ENCODE results near the gene SLC24A3.

DNA sequence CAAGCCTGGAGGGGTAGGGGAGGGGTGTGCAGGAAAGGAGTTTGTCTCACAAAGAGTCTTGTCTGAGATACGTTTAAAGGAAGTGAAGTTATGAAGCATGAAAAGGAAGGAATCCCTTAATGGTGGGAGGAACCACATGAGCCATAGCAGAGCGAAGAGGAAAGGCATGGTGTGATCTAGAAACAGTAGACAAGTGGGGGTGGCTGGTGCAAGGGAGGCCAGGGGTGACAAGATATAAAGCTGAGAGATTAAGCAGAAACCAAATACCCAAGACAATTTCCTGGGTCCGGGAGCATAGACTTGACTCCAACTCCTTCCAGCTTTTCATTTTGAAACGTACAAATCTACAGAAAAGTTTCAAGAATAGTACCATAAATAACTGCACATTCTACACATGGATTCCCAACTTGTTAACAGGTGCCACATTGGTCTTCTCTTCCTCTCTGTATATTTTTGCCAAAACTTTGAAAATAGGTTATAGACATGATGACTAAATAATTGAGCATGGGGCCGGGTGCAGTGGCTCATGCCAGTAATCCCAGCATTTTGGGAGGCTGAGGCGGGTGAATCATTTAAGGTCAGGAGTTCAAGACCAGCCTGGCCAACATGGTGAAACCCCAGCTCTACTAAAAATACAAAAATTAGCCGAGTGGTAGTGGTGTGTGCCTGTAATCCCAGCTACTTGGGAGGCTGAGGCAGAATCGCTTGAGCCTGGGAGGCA lies 211.6 kb downstream of the SLC24A3 start:
- TF ChIP-seq, protein P1, sequence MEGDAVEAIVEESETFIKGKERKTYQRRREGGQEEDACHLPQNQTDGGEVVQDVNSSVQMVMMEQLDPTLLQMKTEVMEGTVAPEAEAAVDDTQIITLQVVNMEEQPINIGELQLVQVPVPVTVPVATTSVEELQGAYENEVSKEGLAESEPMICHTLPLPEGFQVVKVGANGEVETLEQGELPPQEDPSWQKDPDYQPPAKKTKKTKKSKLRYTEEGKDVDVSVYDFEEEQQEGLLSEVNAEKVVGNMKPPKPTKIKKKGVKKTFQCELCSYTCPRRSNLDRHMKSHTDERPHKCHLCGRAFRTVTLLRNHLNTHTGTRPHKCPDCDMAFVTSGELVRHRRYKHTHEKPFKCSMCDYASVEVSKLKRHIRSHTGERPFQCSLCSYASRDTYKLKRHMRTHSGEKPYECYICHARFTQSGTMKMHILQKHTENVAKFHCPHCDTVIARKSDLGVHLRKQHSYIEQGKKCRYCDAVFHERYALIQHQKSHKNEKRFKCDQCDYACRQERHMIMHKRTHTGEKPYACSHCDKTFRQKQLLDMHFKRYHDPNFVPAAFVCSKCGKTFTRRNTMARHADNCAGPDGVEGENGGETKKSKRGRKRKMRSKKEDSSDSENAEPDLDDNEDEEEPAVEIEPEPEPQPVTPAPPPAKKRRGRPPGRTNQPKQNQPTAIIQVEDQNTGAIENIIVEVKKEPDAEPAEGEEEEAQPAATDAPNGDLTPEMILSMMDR (conservative IDR thresholded peaks at IDR 0.05; ENCODE audit: low read depth in 2 of 2), result no peak
- TF ChIP-seq, protein P2, sequence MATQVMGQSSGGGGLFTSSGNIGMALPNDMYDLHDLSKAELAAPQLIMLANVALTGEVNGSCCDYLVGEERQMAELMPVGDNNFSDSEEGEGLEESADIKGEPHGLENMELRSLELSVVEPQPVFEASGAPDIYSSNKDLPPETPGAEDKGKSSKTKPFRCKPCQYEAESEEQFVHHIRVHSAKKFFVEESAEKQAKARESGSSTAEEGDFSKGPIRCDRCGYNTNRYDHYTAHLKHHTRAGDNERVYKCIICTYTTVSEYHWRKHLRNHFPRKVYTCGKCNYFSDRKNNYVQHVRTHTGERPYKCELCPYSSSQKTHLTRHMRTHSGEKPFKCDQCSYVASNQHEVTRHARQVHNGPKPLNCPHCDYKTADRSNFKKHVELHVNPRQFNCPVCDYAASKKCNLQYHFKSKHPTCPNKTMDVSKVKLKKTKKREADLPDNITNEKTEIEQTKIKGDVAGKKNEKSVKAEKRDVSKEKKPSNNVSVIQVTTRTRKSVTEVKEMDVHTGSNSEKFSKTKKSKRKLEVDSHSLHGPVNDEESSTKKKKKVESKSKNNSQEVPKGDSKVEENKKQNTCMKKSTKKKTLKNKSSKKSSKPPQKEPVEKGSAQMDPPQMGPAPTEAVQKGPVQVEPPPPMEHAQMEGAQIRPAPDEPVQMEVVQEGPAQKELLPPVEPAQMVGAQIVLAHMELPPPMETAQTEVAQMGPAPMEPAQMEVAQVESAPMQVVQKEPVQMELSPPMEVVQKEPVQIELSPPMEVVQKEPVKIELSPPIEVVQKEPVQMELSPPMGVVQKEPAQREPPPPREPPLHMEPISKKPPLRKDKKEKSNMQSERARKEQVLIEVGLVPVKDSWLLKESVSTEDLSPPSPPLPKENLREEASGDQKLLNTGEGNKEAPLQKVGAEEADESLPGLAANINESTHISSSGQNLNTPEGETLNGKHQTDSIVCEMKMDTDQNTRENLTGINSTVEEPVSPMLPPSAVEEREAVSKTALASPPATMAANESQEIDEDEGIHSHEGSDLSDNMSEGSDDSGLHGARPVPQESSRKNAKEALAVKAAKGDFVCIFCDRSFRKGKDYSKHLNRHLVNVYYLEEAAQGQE (IDR thresholded peaks at IDR 0.05; ENCODE audit: unreplicated experiment), result no peak
- TF ChIP-seq EZH2 (IDR thresholded peaks at IDR 0.05; ENCODE audit: low read depth, unreplicated experiment), result no peak
- TF ChIP-seq CREB1 (CRISPR knock-in tag; IDR thresholded peaks at IDR 0.05; ENCODE audit: low read depth), result no peak
- no peak for TF ChIP-seq JUNB (IDR thresholded peaks at IDR 0.05; ENCODE audit: unreplicated experiment)
- TF ChIP-seq, protein P3, sequence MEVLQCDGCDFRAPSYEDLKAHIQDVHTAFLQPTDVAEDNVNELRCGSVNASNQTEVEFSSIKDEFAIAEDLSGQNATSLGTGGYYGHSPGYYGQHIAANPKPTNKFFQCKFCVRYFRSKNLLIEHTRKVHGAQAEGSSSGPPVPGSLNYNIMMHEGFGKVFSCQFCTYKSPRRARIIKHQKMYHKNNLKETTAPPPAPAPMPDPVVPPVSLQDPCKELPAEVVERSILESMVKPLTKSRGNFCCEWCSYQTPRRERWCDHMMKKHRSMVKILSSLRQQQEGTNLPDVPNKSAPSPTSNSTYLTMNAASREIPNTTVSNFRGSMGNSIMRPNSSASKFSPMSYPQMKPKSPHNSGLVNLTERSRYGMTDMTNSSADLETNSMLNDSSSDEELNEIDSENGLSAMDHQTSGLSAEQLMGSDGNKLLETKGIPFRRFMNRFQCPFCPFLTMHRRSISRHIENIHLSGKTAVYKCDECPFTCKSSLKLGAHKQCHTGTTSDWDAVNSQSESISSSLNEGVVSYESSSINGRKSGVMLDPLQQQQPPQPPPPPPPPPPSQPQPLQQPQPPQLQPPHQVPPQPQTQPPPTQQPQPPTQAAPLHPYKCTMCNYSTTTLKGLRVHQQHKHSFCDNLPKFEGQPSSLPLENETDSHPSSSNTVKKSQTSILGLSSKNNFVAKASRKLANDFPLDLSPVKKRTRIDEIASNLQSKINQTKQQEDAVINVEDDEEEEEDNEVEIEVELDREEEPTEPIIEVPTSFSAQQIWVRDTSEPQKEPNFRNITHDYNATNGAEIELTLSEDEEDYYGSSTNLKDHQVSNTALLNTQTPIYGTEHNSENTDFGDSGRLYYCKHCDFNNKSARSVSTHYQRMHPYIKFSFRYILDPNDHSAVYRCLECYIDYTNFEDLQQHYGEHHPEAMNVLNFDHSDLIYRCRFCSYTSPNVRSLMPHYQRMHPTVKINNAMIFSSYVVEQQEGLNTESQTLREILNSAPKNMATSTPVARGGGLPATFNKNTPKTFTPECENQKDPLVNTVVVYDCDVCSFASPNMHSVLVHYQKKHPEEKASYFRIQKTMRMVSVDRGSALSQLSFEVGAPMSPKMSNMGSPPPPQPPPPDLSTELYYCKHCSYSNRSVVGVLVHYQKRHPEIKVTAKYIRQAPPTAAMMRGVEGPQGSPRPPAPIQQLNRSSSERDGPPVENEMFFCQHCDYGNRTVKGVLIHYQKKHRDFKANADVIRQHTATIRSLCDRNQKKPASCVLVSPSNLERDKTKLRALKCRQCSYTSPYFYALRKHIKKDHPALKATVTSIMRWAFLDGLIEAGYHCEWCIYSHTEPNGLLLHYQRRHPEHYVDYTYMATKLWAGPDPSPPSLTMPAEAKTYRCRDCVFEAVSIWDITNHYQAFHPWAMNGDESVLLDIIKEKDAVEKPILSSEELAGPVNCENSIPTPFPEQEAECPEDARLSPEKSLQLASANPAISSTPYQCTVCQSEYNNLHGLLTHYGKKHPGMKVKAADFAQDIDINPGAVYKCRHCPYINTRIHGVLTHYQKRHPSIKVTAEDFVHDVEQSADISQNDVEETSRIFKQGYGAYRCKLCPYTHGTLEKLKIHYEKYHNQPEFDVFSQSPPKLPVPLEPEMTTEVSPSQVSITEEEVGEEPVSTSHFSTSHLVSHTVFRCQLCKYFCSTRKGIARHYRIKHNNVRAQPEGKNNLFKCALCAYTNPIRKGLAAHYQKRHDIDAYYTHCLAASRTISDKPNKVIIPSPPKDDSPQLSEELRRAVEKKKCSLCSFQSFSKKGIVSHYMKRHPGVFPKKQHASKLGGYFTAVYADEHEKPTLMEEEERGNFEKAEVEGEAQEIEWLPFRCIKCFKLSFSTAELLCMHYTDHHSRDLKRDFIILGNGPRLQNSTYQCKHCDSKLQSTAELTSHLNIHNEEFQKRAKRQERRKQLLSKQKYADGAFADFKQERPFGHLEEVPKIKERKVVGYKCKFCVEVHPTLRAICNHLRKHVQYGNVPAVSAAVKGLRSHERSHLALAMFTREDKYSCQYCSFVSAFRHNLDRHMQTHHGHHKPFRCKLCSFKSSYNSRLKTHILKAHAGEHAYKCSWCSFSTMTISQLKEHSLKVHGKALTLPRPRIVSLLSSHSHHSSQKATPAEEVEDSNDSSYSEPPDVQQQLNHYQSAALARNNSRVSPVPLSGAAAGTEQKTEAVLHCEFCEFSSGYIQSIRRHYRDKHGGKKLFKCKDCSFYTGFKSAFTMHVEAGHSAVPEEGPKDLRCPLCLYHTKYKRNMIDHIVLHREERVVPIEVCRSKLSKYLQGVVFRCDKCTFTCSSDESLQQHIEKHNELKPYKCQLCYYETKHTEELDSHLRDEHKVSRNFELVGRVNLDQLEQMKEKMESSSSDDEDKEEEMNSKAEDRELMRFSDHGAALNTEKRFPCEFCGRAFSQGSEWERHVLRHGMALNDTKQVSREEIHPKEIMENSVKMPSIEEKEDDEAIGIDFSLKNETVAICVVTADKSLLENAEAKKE (CRISPR knock-in tag; IDR thresholded peaks at IDR 0.05), result no peak
